Hindlimb muscle (tissue), 1 donor: ENCODE results near the gene DNAH10. TPM values are rescaled to one million over a fixed set of nuclear protein-coding genes. Genes with fewer than 3 reads are reported as not detected.

Source experiments
- DNase-seq: peaks from one replicate; pipeline ENCODE4 v3.0.0-alpha.2; 2013
- polyA plus RNA-seq: library from polyadenylated mRNA; unstranded; fragments of 120-200 nt; gene quantifications from one replicate; pipeline ENCODE4 v1.2.1, GENCODE V29; 2013; ENCODE audit not compliant: insufficient read length

DNAH10 gene
- polyA plus RNA-seq, 1 donor, result 1.3 TPM

GRCh38 chr12:123886931-123887582, 125.0 kb downstream of the DNAH10 start:
- DNase-seq, result no peak

- no peak for DNase-seq
Observed at GRCh38 chr12:123888989-123889388, 126.9 kb downstream of the DNAH10 start.

- DNase-seq, result no peak
Observed at GRCh38 chr12:123889848-123890535, 127.9 kb downstream of the DNAH10 start.

- DNase-seq, result no peak
Observed at GRCh38 chr12:123890536-123890902, 128.4 kb downstream of the DNAH10 start.

GRCh38 chr12:123891011-123891410, 128.9 kb downstream of the DNAH10 start:
- DNase-seq, result no peak

GRCh38 chr12:123891516-123892179, 129.5 kb downstream of the DNAH10 start:
- no peak for DNase-seq

GRCh38 chr12:123892180-123892559, 130.1 kb downstream of the DNAH10 start:
- DNase-seq, result no peak

- DNase-seq, result no peak
Observed at GRCh38 chr12:123892853-123893252, 130.8 kb downstream of the DNAH10 start.

- DNase-seq, result no peak
Observed at GRCh38 chr12:123893276-123893675, 131.2 kb downstream of the DNAH10 start.

- no peak for DNase-seq
Observed at GRCh38 chr12:123894823-123895345, 132.8 kb downstream of the DNAH10 start.

- DNase-seq, result no peak
Observed at GRCh38 chr12:123895451-123895850, 133.3 kb downstream of the DNAH10 start.

- peak; percentile 48 for DNase-seq
Observed at GRCh38 chr12:123896767-123897166, 134.7 kb downstream of the DNAH10 start.

- DNase-seq, result no peak
Observed at GRCh38 chr12:123897221-123897620, 135.1 kb downstream of the DNAH10 start.

GRCh38 chr12:123898673-123899072, 136.6 kb downstream of the DNAH10 start:
- no peak for DNase-seq

GRCh38 chr12:123899368-123899767, 137.3 kb downstream of the DNAH10 start:
- DNase-seq, result no peak

- DNase-seq, result no peak
Observed at GRCh38 chr12:123900871-123901376, 138.8 kb downstream of the DNAH10 start.

GRCh38 chr12:123902821-123903220, 140.7 kb downstream of the DNAH10 start:
- no peak for DNase-seq

- no peak for DNase-seq
Observed at GRCh38 chr12:123903301-123904065, 141.4 kb downstream of the DNAH10 start.

- peak; percentile 32 for DNase-seq
Observed at GRCh38 chr12:123905319-123905925, 143.3 kb downstream of the DNAH10 start.

GRCh38 chr12:123906711-123907420, 144.8 kb downstream of the DNAH10 start:
- no peak for DNase-seq

- DNase-seq, result no peak
Observed at GRCh38 chr12:123907726-123908476, 145.8 kb downstream of the DNAH10 start.
